H1 (cell line): ENCODE results near the gene ADAMTS9.

Source experiments
- ATF2 ChIP-seq: IDR thresholded peaks from 2 replicates; pipeline ENCODE4 v1.6.1; 2012; ENCODE audit warnings: low read length, inconsistent platforms
- CHD1 ChIP-seq: IDR thresholded peaks from 2 replicates; pipeline ENCODE4 v1.6.1; 2012; ENCODE audit warnings: low read depth, low read length, improper control_type of control experiment
- CTCF ChIP-seq, 3 experiments: IDR thresholded peaks; 1 replicate in 2 of 3; 2 replicates in 1 of 3; pipeline versions ENCODE4 v1.5.1 to v1.6.1; 2011; ENCODE audit warnings: low read length in 3 of 3, mild to moderate bottlenecking in 3 of 3, inconsistent platforms in 2 of 3, low read depth in 1 of 3, moderate library complexity in 1 of 3; ENCODE audit not compliant: insufficient read depth in 1 of 3; ENCODE audit errors: control extremely low read depth in 1 of 3
- EGR1 ChIP-seq: IDR thresholded peaks from 2 replicates; pipeline ENCODE4 v1.6.1; 2011; ENCODE audit warnings: low read depth, low read length, borderline replicate concordance
- GABPA ChIP-seq: IDR thresholded peaks from 2 replicates; pipeline ENCODE4 v1.6.1; 2011; ENCODE audit warnings: mild to moderate bottlenecking, low read length, moderate library complexity, borderline replicate concordance; ENCODE audit not compliant: insufficient read depth
- HDAC2 ChIP-seq, 2 experiments: fragments of 300-600 bp in 1 of 2; sonication (generic) in 1 of 2; IDR thresholded peaks; 2 replicates each; pipeline ENCODE4 v1.6.1; 2011 to 2012; ENCODE audit warnings: low read depth in 2 of 2, low read length in 2 of 2, mild to moderate bottlenecking in 2 of 2, moderate library complexity in 2 of 2, borderline replicate concordance in 1 of 2, inconsistent platforms in 1 of 2
- NRF1 ChIP-seq: IDR thresholded peaks from 2 replicates; pipeline ENCODE4 v1.6.1; 2011; ENCODE audit warnings: mild to moderate bottlenecking, low read depth, low read length, improper control_type of control experiment
- POLR2A ChIP-seq, 2 experiments: IDR thresholded peaks; 1 replicate in 1 of 2; 2 replicates in 1 of 2; pipeline ENCODE4 v1.6.1; 2011; ENCODE audit warnings: low read depth in 2 of 2, low read length in 2 of 2, mild to moderate bottlenecking in 2 of 2; ENCODE audit errors: control extremely low read depth in 1 of 2
- RBBP5 ChIP-seq: IDR thresholded peaks from 2 replicates; pipeline ENCODE4 v1.7.1; 2012; ENCODE audit warnings: low read depth, mild to moderate bottlenecking, inconsistent platforms, low read length, moderate library complexity, borderline replicate concordance
- RFX5 ChIP-seq: IDR thresholded peaks from 2 replicates; pipeline ENCODE4 v1.6.1; 2011; ENCODE audit warnings: low read depth, low read length, improper control_type of control experiment, borderline replicate concordance
- SIN3A ChIP-seq, 2 experiments: IDR thresholded peaks in 1 of 2; conservative IDR thresholded peaks in 1 of 2; 2 replicates each; pipeline ENCODE4 v1.6.1; 2011 to 2012; ENCODE audit warnings: low read length in 2 of 2, improper control_type of control experiment in 1 of 2, low read depth in 1 of 2, mild to moderate bottlenecking in 1 of 2
- SRF ChIP-seq: IDR thresholded peaks from 2 replicates; pipeline ENCODE4 v1.6.1; 2011; ENCODE audit warnings: mild to moderate bottlenecking, low read depth, low read length, moderate library complexity
- YY1 ChIP-seq: IDR thresholded peaks from 2 replicates; pipeline ENCODE4 v1.6.1; 2011; ENCODE audit warnings: low read depth, mild to moderate bottlenecking, low read length

GRCh38 chr3:64730681-64731080 lies 42.9 kb upstream of the ADAMTS9 start:
- TF ChIP-seq RBBP5 (no peak), GABPA (no peak), POLR2A (IDR thresholded peaks at IDR 0.05; ENCODE audit: control extremely low read depth in 1 of 2, low read depth in 2 of 2, low read length in 2 of 2) (no peak), SRF (no peak), RFX5 (no peak), NRF1 (no peak), EGR1 (no peak), CHD1 (no peak), YY1 (no peak), ATF2 (no peak), HDAC2 (IDR thresholded peaks at IDR 0.05; ENCODE audit: borderline replicate concordance in 1 of 2, low read depth in 2 of 2, low read length in 2 of 2) (no peak), CTCF (IDR thresholded peaks at IDR 0.05; ENCODE audit: control extremely low read depth in 1 of 3, insufficient read depth in 1 of 3, low read depth in 1 of 3, low read length in 3 of 3) (no peak), SIN3A (conservative IDR thresholded peaks at IDR 0.05 in 1 of 2, IDR thresholded peaks at IDR 0.05 in 1 of 2; ENCODE audit: low read depth in 1 of 2, low read length in 2 of 2) (no peak)
